Prostate gland (tissue), 2 donors: Measurements from ENCODE around the gene MEF2A. TPM values are rescaled to one million over a fixed set of nuclear protein-coding genes. Genes with fewer than 3 reads are reported as not detected.

Experiments used
- DNase-seq: peaks from one replicate; pipeline ENCODE4 v3.0.0-alpha.2; 2019; ENCODE audit warnings: low spot score
- H3K27ac ChIP-seq, 2 donors: fragments of 200-600 bp; sonication (generic); 2 replicates each; pipeline ENCODE4 v1.5.1; 2017 to 2019
- H3K27me3 ChIP-seq: fragments of 200-600 bp; sonication (generic); replicated peaks from 2 replicates; pipeline ENCODE4 v1.5.1; 2019; ENCODE audit not compliant: insufficient read depth
- H3K36me3 ChIP-seq, 2 donors: fragments of 200-600 bp; sonication (generic); 1 replicate in 1 of 2; 2 replicates in 1 of 2; pipeline versions ENCODE4 v1.5.1 to v1.8.1; 2017 to 2019
- H3K4me1 ChIP-seq: fragments of 200-600 bp; sonication (generic); replicated peaks from 2 replicates; pipeline ENCODE4 v1.5.1; 2019
- H3K4me3 ChIP-seq, 2 donors: fragments of 200-600 bp; sonication (generic); 2 replicates each; pipeline ENCODE4 v1.5.1; 2017 to 2019
- H3K9me3 ChIP-seq: fragments of 200-600 bp; sonication (generic); 2 replicates; pipeline ENCODE4 v1.5.1; 2017
- CTCF ChIP-seq, 4 experiments: fragments of 200-600 bp in 2 of 4; fragments of 450-650 bp in 2 of 4; sonication (generic) in 2 of 4; IDR thresholded peaks; 1 replicate in 3 of 4; 2 replicates in 1 of 4; pipeline ENCODE4 v1.5.1; 2016 to 2019; ENCODE audit warnings: antibody characterized with exemption in 4 of 4, mild to moderate bottlenecking in 2 of 4, moderate library complexity in 2 of 4
- POLR2A ChIP-seq: fragments of 450-650 bp; IDR thresholded peaks from one replicate; pipeline ENCODE4 v1.6.1; 2016; ENCODE audit warnings: antibody characterized with exemption, mild to moderate bottlenecking
- POLR2AphosphoS5 ChIP-seq: sonication (generic); formaldehyde crosslinking; IDR thresholded peaks from one replicate; pipeline ENCODE4 v1.6.1; 2017; ENCODE audit warnings: antibody characterized with exemption
- WGBS: methylation state at CpG from one replicate; pipeline ENCODE4 v1.1.5; 2018; 5-methylcytosine and 5-hydroxymethylcytosine counted together
- intact Hi-C: fragments of 100-400 bp; cut with DNase I; formaldehyde crosslinking; loops from one replicate; pipeline ENCODE4 v1.14.2; 2022
- total RNA-seq, 2 donors: library from RNA; depleted of rRNA; stranded (reverse); fragments of >200 nt; gene quantifications; one replicate each; pipeline ENCODE4 v1.1.0, GENCODE V29; 2016

Gene MEF2A
- total RNA-seq, 2 donors from 2014 or later, result 40.1 to 68.0 TPM

GRCh38 chr15:99681990-99682389 is 116.2 kb downstream of the MEF2A start:
- no peak overlapping the region for H3K27ac ChIP-seq
- TF ChIP-seq POLR2AphosphoS5 (no peak), POLR2A (no peak), CTCF (IDR thresholded peaks at IDR 0.05) (no peak)
- DNase-seq, result no peak
- no peaks in the 10 kb centered on the region for H3K27me3 ChIP-seq
- 85% methylated on average over 1 of the region's 1 CpG for WGBS
- intact Hi-C loops, result no loop called here
- no peaks in the 10 kb centered on the region for H3K4me1 ChIP-seq
- no peaks in the 10 kb centered on the region for H3K36me3 ChIP-seq
- H3K9me3 ChIP-seq, result no peaks in the 10 kb centered on the region
- H3K4me3 ChIP-seq, result no peak overlapping the region

GRCh38 chr15:99682455-99682854 is 116.7 kb downstream of the MEF2A start:
- Histone ChIP-seq H3K4me1 (no peaks in the 10 kb centered on the region), H3K27ac (no peak overlapping the region), H3K4me3 (no peak overlapping the region), H3K27me3 (no peaks in the 10 kb centered on the region), H3K9me3 (no peaks in the 10 kb centered on the region), H3K36me3 (no peaks in the 10 kb centered on the region)
- WGBS, result 44% methylated on average over 1 of the region's 1 CpG
- no peak for DNase-seq
- no peak for TF ChIP-seq CTCF (IDR thresholded peaks at IDR 0.05)
- TF ChIP-seq POLR2AphosphoS5, result no peak
- no peak for TF ChIP-seq POLR2A
- intact Hi-C loops, result no loop called here

- Histone ChIP-seq H3K4me3 (no peak overlapping the region), H3K9me3 (no peaks in the 10 kb centered on the region), H3K4me1 (no peaks in the 10 kb centered on the region), H3K36me3 (no peaks in the 10 kb centered on the region), H3K27ac (no peak overlapping the region), H3K27me3 (no peaks in the 10 kb centered on the region)
- no peak for DNase-seq
- 92% methylated on average over 9 of the region's 9 CpGs for WGBS
- intact Hi-C loops, result no loop called here
- TF ChIP-seq POLR2A (no peak), CTCF (IDR thresholded peaks at IDR 0.05) (no peak), POLR2AphosphoS5 (no peak)
Observed at GRCh38 chr15:99683000-99683670, 117.4 kb downstream of the MEF2A start.

GRCh38 chr15:99686290-99686689 is 120.5 kb downstream of the MEF2A start:
- DNase-seq, result no peak
- TF ChIP-seq POLR2A (no peak), CTCF (IDR thresholded peaks at IDR 0.05) (no peak), POLR2AphosphoS5 (no peak)
- 97% methylated on average over 1 of the region's 1 CpG for WGBS
- no peak overlapping the region for H3K4me3 ChIP-seq
- no peaks in the 10 kb centered on the region for H3K36me3 ChIP-seq
- intact Hi-C loops, result no loop called here
- no peaks in the 10 kb centered on the region for H3K9me3 ChIP-seq
- H3K4me1 ChIP-seq, result no peaks in the 10 kb centered on the region
- H3K27me3 ChIP-seq, result no peaks in the 10 kb centered on the region
- no peak overlapping the region for H3K27ac ChIP-seq

- H3K36me3 ChIP-seq, result no peaks in the 10 kb centered on the region
- intact Hi-C loops, result no loop called here
- H3K27me3 ChIP-seq, result no peaks in the 10 kb centered on the region
- H3K4me1 ChIP-seq, result no peaks in the 10 kb centered on the region
- H3K4me3 ChIP-seq, result no peak overlapping the region
- TF ChIP-seq POLR2AphosphoS5, result no peak
- TF ChIP-seq POLR2A, result no peak
- TF ChIP-seq CTCF (IDR thresholded peaks at IDR 0.05), result no peak
- no peak overlapping the region for H3K27ac ChIP-seq
- no peaks in the 10 kb centered on the region for H3K9me3 ChIP-seq
- DNase-seq, result no peak
- 90% methylated on average over 3 of the region's 3 CpGs for WGBS
Observed at GRCh38 chr15:99692825-99693224, 127.0 kb downstream of the MEF2A start.
